Loucy (cell line): Measurements from ENCODE around the gene NAB2.

Experiments used
- H2AFZ ChIP-seq: fragments of 200-600 bp; sonication (generic); 2 replicates; pipeline ENCODE4 v1.6.0; 2016; ENCODE audit warnings: antibody characterized with exemption, mild to moderate bottlenecking, low read length, moderate library complexity
- H3F3A ChIP-seq: fragments of 200-600 bp; 2 replicates; pipeline ENCODE4 v1.6.0; 2016; ENCODE audit warnings: antibody characterized with exemption, low read depth, mild to moderate bottlenecking
- H3K27me3 ChIP-seq: fragments of 200-600 bp; sonication (generic); 2 replicates; pipeline ENCODE4 v1.6.1; 2014; ENCODE audit warnings: low read length, mild to moderate bottlenecking; ENCODE audit not compliant: insufficient read depth, poor library complexity, severe bottlenecking
- H3K36me3 ChIP-seq: fragments of 200-600 bp; sonication (generic); 2 replicates; pipeline ENCODE4 v1.6.1; 2016; ENCODE audit warnings: low read length; ENCODE audit not compliant: insufficient read depth
- H3K4me1 ChIP-seq: fragments of 200-600 bp; sonication (generic); 2 replicates; pipeline ENCODE4 v1.5.1; 2014; ENCODE audit warnings: low read length, mild to moderate bottlenecking; ENCODE audit not compliant: insufficient read depth, poor library complexity, severe bottlenecking
- H3K4me2 ChIP-seq: fragments of 200-600 bp; sonication (generic); 2 replicates; pipeline ENCODE4 v1.6.0; 2014; ENCODE audit warnings: antibody characterized with exemption, low read length, low read depth, mild to moderate bottlenecking; ENCODE audit not compliant: poor library complexity, severe bottlenecking
- H3K4me3 ChIP-seq: fragments of 200-600 bp; sonication (generic); 2 replicates; pipeline ENCODE4 v1.5.1; 2014; ENCODE audit warnings: low read length, mild to moderate bottlenecking, mixed read lengths; ENCODE audit not compliant: poor library complexity, severe bottlenecking
- H3K79me2 ChIP-seq: fragments of 200-600 bp; sonication (generic); 2 replicates; pipeline ENCODE4 v1.6.1; 2014; ENCODE audit warnings: low read length; ENCODE audit not compliant: insufficient read depth
- H3K9ac ChIP-seq: fragments of 200-600 bp; sonication (generic); 2 replicates; pipeline ENCODE4 v1.6.0; 2014; ENCODE audit warnings: mild to moderate bottlenecking, low read depth, low read length, moderate library complexity; ENCODE audit not compliant: poor library complexity, severe bottlenecking
- H3K9me2 ChIP-seq: fragments of 200-600 bp; sonication (generic); replicated peaks from 2 replicates; pipeline ENCODE4 v1.6.1; 2016; ENCODE audit warnings: low read depth, low read length, mixed read lengths
- H3K9me3 ChIP-seq: fragments of 200-600 bp; sonication (generic); 2 replicates; pipeline ENCODE4 v1.6.1; 2014; ENCODE audit warnings: mild to moderate bottlenecking, antibody characterized with exemption, low read length, low read depth; ENCODE audit not compliant: insufficient read depth
- H4K20me1 ChIP-seq: fragments of 200-600 bp; sonication (generic); 2 replicates; pipeline ENCODE4 v1.6.0; 2014; ENCODE audit warnings: antibody characterized with exemption, low read length, mild to moderate bottlenecking; ENCODE audit not compliant: insufficient read depth, poor library complexity, severe bottlenecking
- CTCF ChIP-seq: fragments of 200-600 bp; sonication (generic); conservative IDR thresholded peaks from 2 replicates; pipeline ENCODE4 v1.5.1; 2014; ENCODE audit warnings: mild to moderate bottlenecking, antibody characterized with exemption, low read length
- EZH2phosphoT487 ChIP-seq: fragments of 200-600 bp; IDR thresholded peaks from 2 replicates; pipeline ENCODE4 v1.6.1; 2018; ENCODE audit warnings: antibody characterized with exemption, mild to moderate bottlenecking, moderate library complexity, borderline replicate concordance

NAB2 gene

GRCh38 chr12:57092876-57093414 lies 4.0 kb downstream of the NAB2 start:
- TF ChIP-seq CTCF (no peak), EZH2phosphoT487 (no peak)

GRCh38 chr12:57093415-57094207 lies 4.7 kb downstream of the NAB2 start:
- Histone ChIP-seq H3F3A (peaks cover 3% of the 10 kb centered on the region; the same call in 1 of the 2 replicates), H3K9ac (no peak overlapping the region), H3K9me3 (no peaks in the 10 kb centered on the region), H3K9me2 (no peaks in the 10 kb centered on the region), H4K20me1 (peaks cover 10% of the 10 kb centered on the region), H3K79me2 (peaks cover 24% of the 10 kb centered on the region), H3K27me3 (no peaks in the 10 kb centered on the region), H2AFZ (no peak overlapping the region), H3K4me2 (no peak overlapping the region), H3K4me3 (no peak overlapping the region), H3K36me3 (peaks cover 5% of the 10 kb centered on the region; the same call in 1 of the 2 replicates), H3K4me1 (peaks cover 15% of the 10 kb centered on the region)
- no peak for TF ChIP-seq EZH2phosphoT487
- TF ChIP-seq CTCF: peak; percentile 79

More at GRCh38 chr12:57092876-57093414, 4.0 kb downstream of the NAB2 start:
- Histone ChIP-seq H3K79me2 (peaks cover 24% of the 10 kb centered on the region), H3K4me1 (peaks cover 12% of the 10 kb centered on the region), H3K36me3 (peaks cover 5% of the 10 kb centered on the region; the same call in 1 of the 2 replicates), H4K20me1 (peaks cover 10% of the 10 kb centered on the region), H3K4me2 (no peak overlapping the region), H3K9me2 (no peaks in the 10 kb centered on the region), H3K27me3 (no peaks in the 10 kb centered on the region), H3K9me3 (no peaks in the 10 kb centered on the region), H3F3A (peaks cover 3% of the 10 kb centered on the region; the same call in 1 of the 2 replicates), H3K9ac (no peak overlapping the region), H3K4me3 (no peak overlapping the region), H2AFZ (no peak overlapping the region)

GRCh38 chr12:57094208-57095160 lies 5.6 kb downstream of the NAB2 start:
- H3K27me3 ChIP-seq: no peaks in the 10 kb centered on the region
- no peak overlapping the region for H2AFZ ChIP-seq
- peaks cover 21% of the 10 kb centered on the region for H3K79me2 ChIP-seq
- H3K9ac ChIP-seq: no peak overlapping the region
- no peaks in the 10 kb centered on the region for H3K9me2 ChIP-seq
- no peaks in the 10 kb centered on the region for H3K9me3 ChIP-seq
- peaks cover 19% of the 10 kb centered on the region for H3K4me1 ChIP-seq
- peaks cover 10% of the 10 kb centered on the region for H4K20me1 ChIP-seq
- peaks cover 3% of the 10 kb centered on the region; the same call in 1 of the 2 replicates for H3F3A ChIP-seq
- H3K4me2 ChIP-seq: no peak overlapping the region
- TF ChIP-seq EZH2phosphoT487 (no peak), CTCF (no peak)
- no peak overlapping the region for H3K4me3 ChIP-seq
- peaks cover 5% of the 10 kb centered on the region; the same call in 1 of the 2 replicates for H3K36me3 ChIP-seq
